HUES6 (cell line): ENCODE measurements around the gene DEPDC1B.
"Not testable (repeated sequence)": the region's sequence is repeated elsewhere in the genome, so short reads cannot be mapped to it uniquely, and the experiment has no call there.

ENCODE experiments used
- H3K27ac ChIP-seq: 2 replicates; pipeline ENCODE4 v1.7.0; 2013; ENCODE audit warnings: low read depth, mild to moderate bottlenecking, low read length, inconsistent platforms
- H3K27me3 ChIP-seq: 2 replicates; pipeline ENCODE4 v1.6.1; 2013; ENCODE audit warnings: low read length; ENCODE audit not compliant: control insufficient read depth, insufficient read depth
- H3K36me3 ChIP-seq: 2 replicates; pipeline ENCODE4 v1.6.1; 2013; ENCODE audit warnings: low read length; ENCODE audit not compliant: control insufficient read depth, insufficient read depth
- H3K4me1 ChIP-seq: 2 replicates; pipeline ENCODE4 v1.6.1; 2013; ENCODE audit warnings: low read length; ENCODE audit not compliant: control insufficient read depth, insufficient read depth
- H3K4me3 ChIP-seq: 2 replicates; pipeline ENCODE4 v1.5.1; 2013; ENCODE audit warnings: low read depth, low read length
- H3K9ac ChIP-seq: one replicate; pipeline ENCODE4 v1.6.1; 2013; ENCODE audit warnings: mild to moderate bottlenecking, low read length
- H3K9me3 ChIP-seq: 2 replicates; pipeline ENCODE4 v1.6.1; 2013; ENCODE audit warnings: low read depth, low read length; ENCODE audit not compliant: control insufficient read depth, insufficient read depth

Gene DEPDC1B

GRCh38 chr5:60611099-60611740 is 88.7 kb downstream of the DEPDC1B start:
- H3K9ac ChIP-seq = no peak overlapping the region
- peaks cover 12% of the 10 kb centered on the region for H3K9me3 ChIP-seq

GRCh38 chr5:60604771-60605170 is 95.2 kb downstream of the DEPDC1B start:
- no peaks in the 10 kb centered on the region for H3K9me3 ChIP-seq
- no peak overlapping the region for H3K4me3 ChIP-seq
- H3K27me3 ChIP-seq = no peaks in the 10 kb centered on the region
- no peak overlapping the region for H3K27ac ChIP-seq
- peaks cover 16% of the 10 kb centered on the region for H3K36me3 ChIP-seq
- no peaks in the 10 kb centered on the region for H3K4me1 ChIP-seq
- H3K9ac ChIP-seq = no peak overlapping the region

More at GRCh38 chr5:60611099-60611740, 88.7 kb downstream of the DEPDC1B start:
- Histone ChIP-seq H3K4me1 (no peaks in the 10 kb centered on the region), H3K36me3 (0 out of 2 replicates have a peak, but pooled peaks cover 10% of the 10 kb centered on the region), H3K4me3 (no peak overlapping the region), H3K27me3 (no peaks in the 10 kb centered on the region), H3K27ac (no peak overlapping the region)

- no peak overlapping the region for H3K27ac ChIP-seq
- H3K4me1 ChIP-seq = no peaks in the 10 kb centered on the region
- H3K27me3 ChIP-seq = no peaks in the 10 kb centered on the region
- peaks cover 18% of the 10 kb centered on the region for H3K36me3 ChIP-seq
- H3K9ac ChIP-seq = no peak overlapping the region
- H3K9me3 ChIP-seq = no peaks in the 10 kb centered on the region
- H3K4me3 ChIP-seq = no peak overlapping the region
Observed at GRCh38 chr5:60598424-60598823, 101.5 kb downstream of the DEPDC1B start.

GRCh38 chr5:60597572-60598320 is 102.2 kb downstream of the DEPDC1B start:
- no peak overlapping the region for H3K27ac ChIP-seq
- no peak overlapping the region for H3K9ac ChIP-seq
- no peaks in the 10 kb centered on the region for H3K9me3 ChIP-seq
- H3K27me3 ChIP-seq = no peaks in the 10 kb centered on the region
- no peak overlapping the region for H3K4me3 ChIP-seq
- H3K4me1 ChIP-seq = no peaks in the 10 kb centered on the region
- peaks cover 12% of the 10 kb centered on the region; the same call in 1 of the 2 replicates for H3K36me3 ChIP-seq

GRCh38 chr5:60594715-60595477 is 105.1 kb downstream of the DEPDC1B start:
- Histone ChIP-seq H3K9ac (no peak overlapping the region), H3K4me3 (no peak overlapping the region), H3K27me3 (no peaks in the 10 kb centered on the region), H3K27ac (no peak overlapping the region), H3K36me3 (peaks cover 6% of the 10 kb centered on the region; the same call in 1 of the 2 replicates), H3K9me3 (no peaks in the 10 kb centered on the region), H3K4me1 (no peaks in the 10 kb centered on the region)

GRCh38 chr5:60590172-60590571 is 109.8 kb downstream of the DEPDC1B start:
- H3K27ac ChIP-seq = no peak overlapping the region

GRCh38 chr5:60587312-60587711 is 112.7 kb downstream of the DEPDC1B start:
- not testable (repeated sequence) for H3K27me3 ChIP-seq, H3K9me3 ChIP-seq, H3K4me1 ChIP-seq, H3K4me3 ChIP-seq, H3K9ac ChIP-seq, H3K36me3 ChIP-seq, H3K27ac ChIP-seq

More at GRCh38 chr5:60590172-60590571, 109.8 kb downstream of the DEPDC1B start:
- Histone ChIP-seq H3K9me3 (no peaks in the 10 kb centered on the region), H3K4me1 (no peaks in the 10 kb centered on the region), H3K36me3 (no peaks in the 10 kb centered on the region), H3K4me3 (no peak overlapping the region), H3K27me3 (no peaks in the 10 kb centered on the region), H3K9ac (no peak overlapping the region)

- H3K27me3 ChIP-seq = no peaks in the 10 kb centered on the region
- H3K27ac ChIP-seq = no peak overlapping the region
- no peak overlapping the region for H3K4me3 ChIP-seq
- no peaks in the 10 kb centered on the region for H3K9me3 ChIP-seq
- H3K9ac ChIP-seq = no peak overlapping the region
- no peaks in the 10 kb centered on the region for H3K4me1 ChIP-seq
- H3K36me3 ChIP-seq = no peaks in the 10 kb centered on the region
Observed at GRCh38 chr5:60586307-60586901, 113.6 kb downstream of the DEPDC1B start.

- H3K27me3 ChIP-seq = no peaks in the 10 kb centered on the region
- no peaks in the 10 kb centered on the region for H3K4me1 ChIP-seq
- H3K9ac ChIP-seq = no peak overlapping the region
- no peak overlapping the region for H3K4me3 ChIP-seq
- H3K36me3 ChIP-seq = no peaks in the 10 kb centered on the region
- no peak overlapping the region for H3K27ac ChIP-seq
- no peaks in the 10 kb centered on the region for H3K9me3 ChIP-seq
Observed at GRCh38 chr5:60585618-60586017, 114.3 kb downstream of the DEPDC1B start.

GRCh38 chr5:60584304-60584703 is 115.7 kb downstream of the DEPDC1B start:
- Histone ChIP-seq H3K9me3 (no peaks in the 10 kb centered on the region), H3K27ac (no peak overlapping the region), H3K9ac (no peak overlapping the region), H3K4me3 (no peak overlapping the region), H3K27me3 (no peaks in the 10 kb centered on the region), H3K36me3 (no peaks in the 10 kb centered on the region), H3K4me1 (no peaks in the 10 kb centered on the region)
